HEK293 (cell line): ENCODE measurements around the gene GPLD1.

Source experiments
- CTCF ChIA-PET: fragments of 350-600 bp; formaldehyde crosslinking; extraction: SDS; loops from one replicate; lab custom pipeline; 2021; ENCODE audit warnings: antibody characterized with exemption; lab: Yijun Ruan, JAX
- POLR2A ChIA-PET: fragments of 300-600 bp; formaldehyde crosslinking; extraction: SDS; loops from one replicate; lab custom pipeline; 2020; ENCODE audit warnings: antibody characterized with exemption, inconsistent platforms; lab: Yijun Ruan, JAX
- H3K27ac ChIP-seq: fragments of 200-500 bp; sonication (Bioruptor generic); 2 replicates; pipeline ENCODE4 v1.5.1; 2014; ENCODE audit warnings: low read depth, low read length, control low read depth, inconsistent platforms; ENCODE audit errors: extremely low read depth
- H3K36me3 ChIP-seq, 2 experiments: fragments of 200-500 bp in 1 of 2; sonication (Bioruptor generic) in 1 of 2; 1 replicate in 1 of 2; 2 replicates in 1 of 2; pipeline ENCODE4 v1.5.1; 2014 to 2017; ENCODE audit warnings: inconsistent platforms in 2 of 2, low read length in 2 of 2; ENCODE audit not compliant: control insufficient read depth in 2 of 2, insufficient read depth in 1 of 2
- H3K4me1 ChIP-seq: fragments of 200-500 bp; sonication (Bioruptor generic); 2 replicates; pipeline ENCODE4 v1.5.1; 2014; ENCODE audit warnings: mild to moderate bottlenecking, low read length, inconsistent platforms; ENCODE audit not compliant: control insufficient read depth, insufficient read depth
- H3K4me3 ChIP-seq: 2 replicates; pipeline ENCODE4 v1.5.1; 2011; ENCODE audit warnings: low read depth, mild to moderate bottlenecking, control low read depth, low read length, moderate library complexity
- H3K9me3 ChIP-seq: fragments of 200-500 bp; sonication (Bioruptor generic); 2 replicates; pipeline ENCODE4 v1.5.1; 2014; ENCODE audit warnings: low read depth, low read length, inconsistent platforms; ENCODE audit not compliant: control insufficient read depth, insufficient read depth
- BCL11B ChIP-seq: fragments of 450-650 bp; formaldehyde crosslinking; IDR thresholded peaks from 2 replicates; pipeline ENCODE4 v1.5.1; 2016; ENCODE audit warnings: low read depth, missing biosample characterization, missing genetic modification characterization
- GLI4 ChIP-seq: fragments of 450-650 bp; formaldehyde crosslinking; IDR thresholded peaks from 2 replicates; pipeline ENCODE4 v1.5.1; 2016; ENCODE audit warnings: missing biosample characterization, missing genetic modification characterization
- GLIS2 ChIP-seq: fragments of 450-650 bp; formaldehyde crosslinking; IDR thresholded peaks from 2 replicates; pipeline ENCODE4 v1.5.1; 2016; ENCODE audit warnings: missing biosample characterization, missing genetic modification characterization
- MZF1 ChIP-seq: fragments of 450-650 bp; formaldehyde crosslinking; IDR thresholded peaks from 2 replicates; pipeline ENCODE4 v1.5.1; 2017; ENCODE audit warnings: missing biosample characterization, missing genetic modification characterization, borderline replicate concordance
- SP2 ChIP-seq: fragments of 450-650 bp; formaldehyde crosslinking; IDR thresholded peaks from 2 replicates; pipeline ENCODE4 v1.5.1; 2016; ENCODE audit warnings: missing biosample characterization, missing genetic modification characterization
- SP7 ChIP-seq: fragments of 450-650 bp; formaldehyde crosslinking; IDR thresholded peaks from 2 replicates; pipeline ENCODE4 v1.5.1; 2016; ENCODE audit warnings: missing biosample characterization, missing genetic modification characterization
- TRIM28 ChIP-seq: IDR thresholded peaks from 2 replicates; pipeline ENCODE4 v1.6.1; 2011; ENCODE audit warnings: low read length, control low read depth, borderline replicate concordance
- ZBTB48 ChIP-seq: fragments of 450-650 bp; formaldehyde crosslinking; IDR thresholded peaks from 2 replicates; pipeline ENCODE4 v1.5.1; 2016; ENCODE audit warnings: missing biosample characterization, missing genetic modification characterization
- ZFP3 ChIP-seq: fragments of 450-650 bp; formaldehyde crosslinking; IDR thresholded peaks from 2 replicates; pipeline ENCODE4 v1.5.1; 2016; ENCODE audit warnings: low read depth, missing biosample characterization, missing genetic modification characterization
- ZNF133 ChIP-seq: fragments of 450-650 bp; formaldehyde crosslinking; IDR thresholded peaks from 2 replicates; pipeline ENCODE4 v1.5.1; 2016; ENCODE audit warnings: missing biosample characterization, missing genetic modification characterization
- ZNF138 ChIP-seq: fragments of 450-650 bp; formaldehyde crosslinking; IDR thresholded peaks from 2 replicates; pipeline ENCODE4 v1.5.1; 2016; ENCODE audit warnings: missing biosample characterization, missing genetic modification characterization, borderline replicate concordance
- ZNF214 ChIP-seq: fragments of 450-650 bp; formaldehyde crosslinking; IDR thresholded peaks from 2 replicates; pipeline ENCODE4 v1.5.1; 2017; ENCODE audit warnings: missing biosample characterization, mild to moderate bottlenecking, missing genetic modification characterization, borderline replicate concordance
- ZNF302 ChIP-seq: fragments of 450-650 bp; formaldehyde crosslinking; IDR thresholded peaks from 2 replicates; pipeline ENCODE4 v1.5.1; 2016; ENCODE audit warnings: missing biosample characterization, missing genetic modification characterization, low read depth
- ZNF311 ChIP-seq: fragments of 450-650 bp; formaldehyde crosslinking; IDR thresholded peaks from 2 replicates; pipeline ENCODE4 v1.5.1; 2017; ENCODE audit warnings: missing biosample characterization, missing genetic modification characterization, borderline replicate concordance
- ZNF37A ChIP-seq: fragments of 450-650 bp; IDR thresholded peaks from 2 replicates; pipeline ENCODE4 v1.5.1; 2018; ENCODE audit warnings: missing biosample characterization, missing genetic modification characterization
- ZNF529 ChIP-seq: fragments of 450-650 bp; formaldehyde crosslinking; IDR thresholded peaks from 2 replicates; pipeline ENCODE4 v1.5.1; 2017; ENCODE audit warnings: missing genetic modification characterization, missing biosample characterization; ENCODE audit not compliant: insufficient replicate concordance
- ZNF677 ChIP-seq: fragments of 450-650 bp; IDR thresholded peaks from 2 replicates; pipeline ENCODE4 v1.5.0; 2018; ENCODE audit warnings: missing biosample characterization, mild to moderate bottlenecking, missing genetic modification characterization, moderate library complexity
- ZNF792 ChIP-seq: fragments of 450-650 bp; formaldehyde crosslinking; IDR thresholded peaks from 2 replicates; pipeline ENCODE4 v1.5.1; 2016; ENCODE audit warnings: missing biosample characterization, missing genetic modification characterization
- ZSCAN16 ChIP-seq: fragments of 450-650 bp; formaldehyde crosslinking; IDR thresholded peaks from 2 replicates; pipeline ENCODE4 v1.5.1; 2016; ENCODE audit warnings: missing biosample characterization, missing genetic modification characterization
- ZSCAN23 ChIP-seq: fragments of 450-650 bp; formaldehyde crosslinking; IDR thresholded peaks from 2 replicates; pipeline ENCODE4 v1.5.1; 2016; ENCODE audit warnings: missing biosample characterization, missing genetic modification characterization
- TF ChIP-seq, protein P1 (sequence below): fragments of 450-650 bp; formaldehyde crosslinking; IDR thresholded peaks from 2 replicates; pipeline ENCODE4 v1.5.1; 2016; ENCODE audit warnings: missing biosample characterization, missing genetic modification characterization
- TF ChIP-seq, protein P2 (sequence below): fragments of 450-650 bp; formaldehyde crosslinking; IDR thresholded peaks from 2 replicates; pipeline ENCODE4; 2016; ENCODE audit warnings: missing biosample characterization, missing genetic modification characterization
- TF ChIP-seq, protein P3 (sequence below): fragments of 450-650 bp; formaldehyde crosslinking; IDR thresholded peaks from 2 replicates; pipeline ENCODE4 v1.5.1; 2016; ENCODE audit warnings: missing biosample characterization, missing genetic modification characterization
- TF ChIP-seq, protein P4 (sequence below): fragments of 450-650 bp; formaldehyde crosslinking; IDR thresholded peaks from 2 replicates; pipeline ENCODE4 v1.5.1; 2016; ENCODE audit warnings: missing biosample characterization, missing genetic modification characterization
- TF ChIP-seq, protein P5 (sequence below): fragments of 450-650 bp; formaldehyde crosslinking; IDR thresholded peaks from 2 replicates; pipeline ENCODE4 v1.5.1; 2016; ENCODE audit warnings: missing biosample characterization, missing genetic modification characterization, borderline replicate concordance

Gene GPLD1

DNA sequence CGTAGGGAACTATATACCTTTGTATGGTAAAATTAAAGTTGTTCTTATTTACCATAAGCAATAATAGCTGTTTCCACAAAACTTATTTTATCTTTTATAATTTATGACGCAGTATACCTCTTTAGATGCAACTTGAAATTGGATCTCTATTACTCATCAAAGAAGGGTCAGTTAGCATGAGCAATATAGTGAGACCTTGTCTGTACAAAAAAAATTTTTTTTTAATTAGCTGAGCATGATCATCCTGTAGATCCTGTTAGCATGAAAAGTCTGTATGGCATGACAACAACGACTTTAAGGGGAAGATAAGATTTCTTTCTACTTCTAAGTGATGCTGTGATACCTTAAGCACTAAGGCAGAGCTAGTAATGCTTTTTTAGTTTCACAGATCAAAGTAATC is 11.3 kb upstream of the GPLD1 start:
- POLR2A ChIA-PET = no interaction called here
- Histone ChIP-seq H3K27ac (no peak overlapping the region), H3K9me3 (no peaks in the 10 kb centered on the region), H3K4me3 (no peak overlapping the region), H3K4me1 (no peaks in the 10 kb centered on the region), H3K36me3 (peaks cover 2 to 19% of the 10 kb centered on the region in 2 experiments; a peak in 2 of 3 replicates)
- CTCF ChIA-PET = interaction anchor here (1.0 to 1.7 kb wide), 5 partner anchors 12 to 70 kb away, joined by 3 to 12 read pairs (median 5); no protein-coding TSS in a partner anchor
- TF ChIP-seq GLI4 (tag by site-specific recombination) (no peak), ZNF677 (tag by site-specific recombination) (no peak), GLIS2 (no peak), ZNF529 (tag by site-specific recombination) (no peak), ZNF138 (tag by site-specific recombination) (no peak), ZSCAN23 (tag by site-specific recombination) (no peak), ZBTB48 (tag by site-specific recombination) (no peak), ZNF302 (tag by site-specific recombination) (no peak)
- TF ChIP-seq, protein P1, sequence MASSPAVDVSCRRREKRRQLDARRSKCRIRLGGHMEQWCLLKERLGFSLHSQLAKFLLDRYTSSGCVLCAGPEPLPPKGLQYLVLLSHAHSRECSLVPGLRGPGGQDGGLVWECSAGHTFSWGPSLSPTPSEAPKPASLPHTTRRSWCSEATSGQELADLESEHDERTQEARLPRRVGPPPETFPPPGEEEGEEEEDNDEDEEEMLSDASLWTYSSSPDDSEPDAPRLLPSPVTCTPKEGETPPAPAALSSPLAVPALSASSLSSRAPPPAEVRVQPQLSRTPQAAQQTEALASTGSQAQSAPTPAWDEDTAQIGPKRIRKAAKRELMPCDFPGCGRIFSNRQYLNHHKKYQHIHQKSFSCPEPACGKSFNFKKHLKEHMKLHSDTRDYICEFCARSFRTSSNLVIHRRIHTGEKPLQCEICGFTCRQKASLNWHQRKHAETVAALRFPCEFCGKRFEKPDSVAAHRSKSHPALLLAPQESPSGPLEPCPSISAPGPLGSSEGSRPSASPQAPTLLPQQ = no peak
- TF ChIP-seq, protein P2, sequence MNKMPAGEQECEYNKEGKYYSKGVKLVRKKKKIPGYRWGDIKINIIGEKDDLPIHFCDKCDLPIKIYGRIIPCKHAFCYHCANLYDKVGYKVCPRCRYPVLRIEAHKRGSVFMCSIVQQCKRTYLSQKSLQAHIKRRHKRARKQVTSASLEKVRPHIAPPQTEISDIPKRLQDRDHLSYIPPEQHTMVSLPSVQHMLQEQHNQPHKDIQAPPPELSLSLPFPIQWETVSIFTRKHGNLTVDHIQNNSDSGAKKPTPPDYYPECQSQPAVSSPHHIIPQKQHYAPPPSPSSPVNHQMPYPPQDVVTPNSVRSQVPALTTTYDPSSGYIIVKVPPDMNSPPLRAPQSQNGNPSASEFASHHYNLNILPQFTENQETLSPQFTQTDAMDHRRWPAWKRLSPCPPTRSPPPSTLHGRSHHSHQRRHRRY (tag by site-specific recombination) = no peak
- TF ChIP-seq, protein P3, sequence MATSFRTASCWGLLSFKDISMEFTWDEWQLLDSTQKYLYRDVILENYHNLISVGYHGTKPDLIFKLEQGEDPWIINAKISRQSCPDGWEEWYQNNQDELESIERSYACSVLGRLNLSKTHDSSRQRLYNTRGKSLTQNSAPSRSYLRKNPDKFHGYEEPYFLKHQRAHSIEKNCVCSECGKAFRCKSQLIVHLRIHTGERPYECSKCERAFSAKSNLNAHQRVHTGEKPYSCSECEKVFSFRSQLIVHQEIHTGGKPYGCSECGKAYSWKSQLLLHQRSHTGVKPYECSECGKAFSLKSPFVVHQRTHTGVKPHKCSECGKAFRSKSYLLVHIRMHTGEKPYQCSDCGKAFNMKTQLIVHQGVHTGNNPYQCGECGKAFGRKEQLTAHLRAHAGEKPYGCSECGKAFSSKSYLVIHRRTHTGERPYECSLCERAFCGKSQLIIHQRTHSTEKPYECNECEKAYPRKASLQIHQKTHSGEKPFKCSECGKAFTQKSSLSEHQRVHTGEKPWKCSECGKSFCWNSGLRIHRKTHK = no peak

DNA sequence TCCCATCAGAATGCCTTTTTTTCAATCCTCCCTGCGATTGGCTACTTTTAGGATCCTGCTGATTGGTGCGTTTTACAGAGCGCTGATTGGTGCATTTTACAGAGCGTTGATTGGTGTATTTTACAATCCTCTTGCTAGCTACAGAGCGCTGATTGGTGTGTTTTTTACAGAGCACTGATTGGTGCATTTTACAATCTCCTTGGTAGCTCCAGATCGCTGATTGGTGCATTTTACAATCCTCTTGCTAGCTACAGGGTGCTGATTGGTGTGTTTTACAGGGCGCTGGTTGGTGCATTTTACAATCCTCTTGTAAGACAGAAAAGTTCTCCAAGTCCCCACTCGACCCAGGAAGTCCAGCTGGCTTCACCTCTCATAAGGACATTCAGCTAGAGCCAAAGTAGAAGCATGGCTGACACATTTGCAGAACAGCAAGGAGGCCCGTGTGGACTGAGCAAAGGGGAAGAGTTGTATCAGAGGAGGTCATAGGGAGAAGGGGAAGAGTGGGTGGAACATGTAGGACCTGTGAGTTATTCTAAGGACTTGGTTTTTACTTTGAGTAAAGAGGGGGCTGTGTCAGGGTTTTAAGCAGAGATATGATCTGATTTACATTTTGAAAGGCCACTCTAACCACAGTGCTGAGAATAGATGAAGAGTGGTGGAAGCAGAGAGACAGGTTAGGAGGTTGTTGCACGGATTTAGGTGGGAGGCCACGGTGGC is 8.0 kb upstream of the GPLD1 start:
- CTCF ChIA-PET = interaction anchor here (0.7 to 4.2 kb wide), 4 partner anchors 21 to 434 kb away, joined by 3 to 27 read pairs (median 3); no protein-coding TSS in a partner anchor
- POLR2A ChIA-PET = no interaction called here
- 0 out of 2 replicates have a peak, but pooled peaks cover 2% of the 10 kb centered on the region for H3K4me1 ChIP-seq

More for the DNA sequence above, 8.0 kb upstream of the GPLD1 start:
- no peak overlapping the region for H3K4me3 ChIP-seq
- H3K27ac ChIP-seq = no peak overlapping the region
- no peaks in the 10 kb centered on the region for H3K9me3 ChIP-seq
- TF ChIP-seq, protein P4, sequence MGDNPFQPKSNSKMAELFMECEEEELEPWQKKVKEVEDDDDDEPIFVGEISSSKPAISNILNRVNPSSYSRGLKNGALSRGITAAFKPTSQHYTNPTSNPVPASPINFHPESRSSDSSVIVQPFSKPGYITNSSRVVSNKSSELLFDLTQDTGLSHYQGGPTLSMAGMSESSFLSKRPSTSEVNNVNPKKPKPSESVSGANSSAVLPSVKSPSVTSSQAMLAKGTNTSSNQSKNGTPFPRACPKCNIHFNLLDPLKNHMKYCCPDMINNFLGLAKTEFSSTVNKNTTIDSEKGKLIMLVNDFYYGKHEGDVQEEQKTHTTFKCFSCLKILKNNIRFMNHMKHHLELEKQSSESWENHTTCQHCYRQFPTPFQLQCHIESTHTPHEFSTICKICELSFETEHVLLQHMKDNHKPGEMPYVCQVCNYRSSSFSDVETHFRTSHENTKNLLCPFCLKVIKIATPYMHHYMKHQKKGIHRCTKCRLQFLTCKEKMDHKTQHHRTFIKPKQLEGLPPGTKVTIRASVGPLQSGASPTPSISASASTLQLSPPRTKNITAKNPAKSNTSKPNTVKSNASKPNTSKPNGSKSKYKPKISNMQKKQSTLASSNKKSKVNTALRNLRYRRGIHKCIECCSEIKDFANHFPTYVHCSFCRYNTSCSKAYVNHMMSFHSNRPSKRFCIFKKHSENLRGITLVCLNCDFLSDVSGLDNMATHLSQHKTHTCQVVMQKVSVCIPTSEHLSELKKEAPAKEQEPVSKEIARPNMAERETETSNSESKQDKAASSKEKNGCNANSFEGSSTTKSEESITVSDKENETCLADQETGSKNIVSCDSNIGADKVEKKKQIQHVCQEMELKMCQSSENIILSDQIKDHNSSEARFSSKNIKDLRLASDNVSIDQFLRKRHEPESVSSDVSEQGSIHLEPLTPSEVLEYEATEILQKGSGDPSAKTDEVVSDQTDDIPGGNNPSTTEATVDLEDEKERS (tag by site-specific recombination) = no peak
- no peak for TF ChIP-seq MZF1
- TF ChIP-seq ZNF792 (tag by site-specific recombination) = no peak
- TF ChIP-seq ZSCAN16 (tag by site-specific recombination) = no peak
- TF ChIP-seq TRIM28 = no peak
- no peak for TF ChIP-seq ZNF37A
- no peak for TF ChIP-seq SP2 (tag by site-specific recombination)
- TF ChIP-seq ZFP3 (tag by site-specific recombination) = no peak
- TF ChIP-seq BCL11B = no peak
- TF ChIP-seq ZNF214 (tag by site-specific recombination) = no peak
- TF ChIP-seq SP7 = no peak
- no peak for TF ChIP-seq ZNF133 (tag by site-specific recombination)
- no peak for TF ChIP-seq ZNF311 (tag by site-specific recombination)
- TF ChIP-seq, protein P5, sequence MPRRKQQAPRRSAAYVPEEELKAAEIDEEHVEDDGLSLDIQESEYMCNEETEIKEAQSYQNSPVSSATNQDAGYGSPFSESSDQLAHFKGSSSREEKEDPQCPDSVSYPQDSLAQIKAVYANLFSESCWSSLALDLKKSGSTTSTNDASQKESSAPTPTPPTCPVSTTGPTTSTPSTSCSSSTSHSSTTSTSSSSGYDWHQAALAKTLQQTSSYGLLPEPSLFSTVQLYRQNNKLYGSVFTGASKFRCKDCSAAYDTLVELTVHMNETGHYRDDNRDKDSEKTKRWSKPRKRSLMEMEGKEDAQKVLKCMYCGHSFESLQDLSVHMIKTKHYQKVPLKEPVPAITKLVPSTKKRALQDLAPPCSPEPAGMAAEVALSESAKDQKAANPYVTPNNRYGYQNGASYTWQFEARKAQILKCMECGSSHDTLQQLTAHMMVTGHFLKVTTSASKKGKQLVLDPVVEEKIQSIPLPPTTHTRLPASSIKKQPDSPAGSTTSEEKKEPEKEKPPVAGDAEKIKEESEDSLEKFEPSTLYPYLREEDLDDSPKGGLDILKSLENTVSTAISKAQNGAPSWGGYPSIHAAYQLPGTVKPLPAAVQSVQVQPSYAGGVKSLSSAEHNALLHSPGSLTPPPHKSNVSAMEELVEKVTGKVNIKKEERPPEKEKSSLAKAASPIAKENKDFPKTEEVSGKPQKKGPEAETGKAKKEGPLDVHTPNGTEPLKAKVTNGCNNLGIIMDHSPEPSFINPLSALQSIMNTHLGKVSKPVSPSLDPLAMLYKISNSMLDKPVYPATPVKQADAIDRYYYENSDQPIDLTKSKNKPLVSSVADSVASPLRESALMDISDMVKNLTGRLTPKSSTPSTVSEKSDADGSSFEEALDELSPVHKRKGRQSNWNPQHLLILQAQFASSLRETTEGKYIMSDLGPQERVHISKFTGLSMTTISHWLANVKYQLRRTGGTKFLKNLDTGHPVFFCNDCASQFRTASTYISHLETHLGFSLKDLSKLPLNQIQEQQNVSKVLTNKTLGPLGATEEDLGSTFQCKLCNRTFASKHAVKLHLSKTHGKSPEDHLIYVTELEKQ (tag by site-specific recombination) = no peak
- H3K36me3 ChIP-seq = peaks cover 0 to 10% of the 10 kb centered on the region in 2 experiments; a peak in 1 of 3 replicates
